Midbrain (tissue), 1 donor: ENCODE results near the gene GAGE12J.
A peak's percentile ranks its signal among the peaks of the same experiment; 100 is the strongest.
"Not testable (repeated sequence)": the region's sequence is repeated elsewhere in the genome, so short reads cannot be mapped to it uniquely, and the experiment has no call there.

Experiments
- DNase-seq: peaks from one replicate; lab custom pipeline; 2025; lab: John Stamatoyannopoulos, UW

GAGE12J gene

GRCh38 chrX:49321737-49322136 is at the start of gene GAGE12J:
Gene GAGE12J, plus strand, starts transcription at chrX:49322037. Its CDS starts 1,157 bp downstream, at chrX:49323194.
- not testable (repeated sequence) for DNase-seq

- DNase-seq: no peak
These were observed 49.4 kb upstream of the GAGE12J start for GRCh38 chrX:49272421-49272820.

GRCh38 chrX:49273181-49273727 is 48.6 kb upstream of the GAGE12J start:
- no peak for DNase-seq

GRCh38 chrX:49276207-49276606 is 45.6 kb upstream of the GAGE12J start:
- DNase-seq: no peak

GRCh38 chrX:49276671-49277534 is 44.9 kb upstream of the GAGE12J start:
- no peak for DNase-seq

GRCh38 chrX:49277535-49277830 is 44.4 kb upstream of the GAGE12J start:
- DNase-seq: no peak

GRCh38 chrX:49278081-49278480 is 43.8 kb upstream of the GAGE12J start:
- DNase-seq: no peak

- DNase-seq: peak; percentile 17
These were observed 39.2 kb upstream of the GAGE12J start for GRCh38 chrX:49282647-49283011.

GRCh38 chrX:49284212-49284611 is 37.6 kb upstream of the GAGE12J start:
- no peak for DNase-seq

GRCh38 chrX:49286136-49286535 is 35.7 kb upstream of the GAGE12J start:
- no peak for DNase-seq

GRCh38 chrX:49286581-49286980 is 35.3 kb upstream of the GAGE12J start:
- DNase-seq: no peak

- no peak for DNase-seq
These were observed 34.2 kb upstream of the GAGE12J start for GRCh38 chrX:49287665-49288064.

GRCh38 chrX:49290215-49290614 is 31.6 kb upstream of the GAGE12J start:
- no peak for DNase-seq

- DNase-seq: peak; percentile 17
These were observed 30.1 kb upstream of the GAGE12J start for GRCh38 chrX:49291615-49292337.

GRCh38 chrX:49292400-49293362 is 29.2 kb upstream of the GAGE12J start:
- DNase-seq: no peak

- DNase-seq: not testable (repeated sequence)
These were observed 22.5 kb upstream of the GAGE12J start for GRCh38 chrX:49299293-49299692.

- no peak for DNase-seq
These were observed 21.1 kb upstream of the GAGE12J start for GRCh38 chrX:49300703-49301102.

- DNase-seq: no peak
These were observed 18.5 kb upstream of the GAGE12J start, which contains the start of gene GAGE10 for GRCh38 chrX:49303346-49303745. Gene GAGE10, plus strand, starts transcription at chrX:49303646. Its CDS starts 1,214 bp downstream, at chrX:49304860.

GRCh38 chrX:49307775-49308174 is 14.1 kb upstream of the GAGE12J start:
- DNase-seq: not testable (repeated sequence)

- DNase-seq: no peak
These were observed 13.1 kb upstream of the GAGE12J start for GRCh38 chrX:49308604-49309269.

- no peak for DNase-seq
These were observed 12.3 kb upstream of the GAGE12J start for GRCh38 chrX:49309401-49309981.
